GM23338 (cell line): ENCODE results near the gene LRRC8B.

Source experiments
- CREB1 ChIP-seq: fragments of 250-450 bp; sonication (Bioruptor Pico); IDR thresholded peaks from 2 replicates; pipeline ENCODE4 v1.5.0; 2020; ENCODE audit warnings: low read depth, mild to moderate bottlenecking, moderate library complexity
- EZH2 ChIP-seq: fragments of 200-600 bp; sonication (generic); IDR thresholded peaks from one replicate; pipeline ENCODE4 v1.8.0; 2017; ENCODE audit warnings: antibody characterized with exemption, mild to moderate bottlenecking, low read depth; ENCODE audit not compliant: unreplicated experiment
- EZH2phosphoT487 ChIP-seq: fragments of 200-600 bp; sonication (generic); IDR thresholded peaks from one replicate; pipeline ENCODE4 v1.8.1; 2018; ENCODE audit warnings: antibody characterized with exemption; ENCODE audit not compliant: unreplicated experiment
- JUNB ChIP-seq: IDR thresholded peaks from one replicate; pipeline ENCODE4 v1.6.1; 2016; ENCODE audit warnings: antibody characterized with exemption; ENCODE audit not compliant: unreplicated experiment
- NANOG ChIP-seq: IDR thresholded peaks from 2 replicates; pipeline ENCODE4 v1.6.1; 2016; ENCODE audit warnings: antibody characterized with exemption, borderline replicate concordance
- POLR2AphosphoS5 ChIP-seq: IDR thresholded peaks from 2 replicates; pipeline ENCODE4 v1.6.1; 2016; ENCODE audit warnings: antibody characterized with exemption, low read depth
- STAT1 ChIP-seq: IDR thresholded peaks from one replicate; pipeline ENCODE4 v1.6.1; 2016; ENCODE audit warnings: antibody characterized with exemption; ENCODE audit not compliant: unreplicated experiment
- TF ChIP-seq, protein P1 (sequence below), 2 experiments: fragments of 200-600 bp in 1 of 2; sonication (generic) in 1 of 2; conservative IDR thresholded peaks; 2 replicates each; pipeline versions ENCODE4 v1.5.1 to v1.6.1; 2016 to 2017; ENCODE audit warnings: antibody characterized with exemption in 2 of 2, low read depth in 2 of 2, mild to moderate bottlenecking in 2 of 2, moderate library complexity in 1 of 2
- TF ChIP-seq, protein P2 (sequence below): IDR thresholded peaks from one replicate; pipeline ENCODE4 v1.6.1; 2018; ENCODE audit warnings: antibody characterized with exemption; ENCODE audit not compliant: unreplicated experiment

DNA sequence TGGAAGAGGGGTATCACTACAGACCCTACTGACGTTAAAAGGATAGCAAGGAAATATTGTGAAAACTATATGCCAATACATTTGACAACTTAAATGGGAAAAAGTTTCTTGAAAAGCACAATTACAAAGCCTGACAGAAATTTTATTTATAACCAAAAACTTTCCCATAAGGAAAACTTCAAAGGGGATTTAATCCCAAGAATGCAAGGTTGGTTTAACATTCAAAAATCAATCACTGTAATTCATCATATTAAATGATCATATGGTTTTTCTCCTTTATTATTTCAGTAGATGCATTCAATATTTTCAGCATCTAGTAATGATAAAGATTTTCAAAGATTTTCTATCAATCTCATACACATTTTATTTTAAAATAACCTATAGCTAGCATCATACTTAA, 121.6 kb downstream of the LRRC8B start:
- TF ChIP-seq CREB1 (CRISPR knock-in tag) (no peak), NANOG (no peak), POLR2AphosphoS5 (no peak), EZH2 (no peak), JUNB (no peak), STAT1 (no peak), EZH2phosphoT487 (no peak)
- TF ChIP-seq, protein P1, sequence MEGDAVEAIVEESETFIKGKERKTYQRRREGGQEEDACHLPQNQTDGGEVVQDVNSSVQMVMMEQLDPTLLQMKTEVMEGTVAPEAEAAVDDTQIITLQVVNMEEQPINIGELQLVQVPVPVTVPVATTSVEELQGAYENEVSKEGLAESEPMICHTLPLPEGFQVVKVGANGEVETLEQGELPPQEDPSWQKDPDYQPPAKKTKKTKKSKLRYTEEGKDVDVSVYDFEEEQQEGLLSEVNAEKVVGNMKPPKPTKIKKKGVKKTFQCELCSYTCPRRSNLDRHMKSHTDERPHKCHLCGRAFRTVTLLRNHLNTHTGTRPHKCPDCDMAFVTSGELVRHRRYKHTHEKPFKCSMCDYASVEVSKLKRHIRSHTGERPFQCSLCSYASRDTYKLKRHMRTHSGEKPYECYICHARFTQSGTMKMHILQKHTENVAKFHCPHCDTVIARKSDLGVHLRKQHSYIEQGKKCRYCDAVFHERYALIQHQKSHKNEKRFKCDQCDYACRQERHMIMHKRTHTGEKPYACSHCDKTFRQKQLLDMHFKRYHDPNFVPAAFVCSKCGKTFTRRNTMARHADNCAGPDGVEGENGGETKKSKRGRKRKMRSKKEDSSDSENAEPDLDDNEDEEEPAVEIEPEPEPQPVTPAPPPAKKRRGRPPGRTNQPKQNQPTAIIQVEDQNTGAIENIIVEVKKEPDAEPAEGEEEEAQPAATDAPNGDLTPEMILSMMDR (conservative IDR thresholded peaks at IDR 0.05; ENCODE audit: low read depth in 2 of 2): no peak
- TF ChIP-seq, protein P2, sequence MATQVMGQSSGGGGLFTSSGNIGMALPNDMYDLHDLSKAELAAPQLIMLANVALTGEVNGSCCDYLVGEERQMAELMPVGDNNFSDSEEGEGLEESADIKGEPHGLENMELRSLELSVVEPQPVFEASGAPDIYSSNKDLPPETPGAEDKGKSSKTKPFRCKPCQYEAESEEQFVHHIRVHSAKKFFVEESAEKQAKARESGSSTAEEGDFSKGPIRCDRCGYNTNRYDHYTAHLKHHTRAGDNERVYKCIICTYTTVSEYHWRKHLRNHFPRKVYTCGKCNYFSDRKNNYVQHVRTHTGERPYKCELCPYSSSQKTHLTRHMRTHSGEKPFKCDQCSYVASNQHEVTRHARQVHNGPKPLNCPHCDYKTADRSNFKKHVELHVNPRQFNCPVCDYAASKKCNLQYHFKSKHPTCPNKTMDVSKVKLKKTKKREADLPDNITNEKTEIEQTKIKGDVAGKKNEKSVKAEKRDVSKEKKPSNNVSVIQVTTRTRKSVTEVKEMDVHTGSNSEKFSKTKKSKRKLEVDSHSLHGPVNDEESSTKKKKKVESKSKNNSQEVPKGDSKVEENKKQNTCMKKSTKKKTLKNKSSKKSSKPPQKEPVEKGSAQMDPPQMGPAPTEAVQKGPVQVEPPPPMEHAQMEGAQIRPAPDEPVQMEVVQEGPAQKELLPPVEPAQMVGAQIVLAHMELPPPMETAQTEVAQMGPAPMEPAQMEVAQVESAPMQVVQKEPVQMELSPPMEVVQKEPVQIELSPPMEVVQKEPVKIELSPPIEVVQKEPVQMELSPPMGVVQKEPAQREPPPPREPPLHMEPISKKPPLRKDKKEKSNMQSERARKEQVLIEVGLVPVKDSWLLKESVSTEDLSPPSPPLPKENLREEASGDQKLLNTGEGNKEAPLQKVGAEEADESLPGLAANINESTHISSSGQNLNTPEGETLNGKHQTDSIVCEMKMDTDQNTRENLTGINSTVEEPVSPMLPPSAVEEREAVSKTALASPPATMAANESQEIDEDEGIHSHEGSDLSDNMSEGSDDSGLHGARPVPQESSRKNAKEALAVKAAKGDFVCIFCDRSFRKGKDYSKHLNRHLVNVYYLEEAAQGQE: no peak
